Measurements from ENCODE around the gene RELL2. TPM values are rescaled to one million over a fixed set of nuclear protein-coding genes. Genes with fewer than 3 reads are reported as not detected.

RELL2 gene
- total RNA-seq, 1 experiment from 2014 or later = 3.3 TPM

- Histone ChIP-seq H3K79me2 (ENCODE audit: low read depth) (peaks cover 44% of the 10 kb centered on the region), H3K9me2 (ENCODE audit: insufficient read depth) (no peaks in the 10 kb centered on the region), H3K4me1 (replicated peaks; ENCODE audit: insufficient read depth) (peaks cover 21% of the 10 kb centered on the region), H3K4me3 (no peak overlapping the region), H3K27ac (no peak overlapping the region), H3K27me3 (ENCODE audit: insufficient read depth, low read depth) (no peaks in the 10 kb centered on the region), H4K20me1 (ENCODE audit: insufficient read depth) (peaks cover 22% of the 10 kb centered on the region), H3K36me3 (ENCODE audit: low read depth) (peaks cover 8% of the 10 kb centered on the region; the same call in 1 of the 2 replicates), H3F3A (ENCODE audit: insufficient read depth, low read depth) (peaks cover 10% of the 10 kb centered on the region), H3K4me2 (no peak overlapping the region), H2AFZ (no peak overlapping the region), H3K9me3 (ENCODE audit: insufficient read depth, low read depth) (no peaks in the 10 kb centered on the region)
- no TSS peak for BruUV-seq (replicated peaks)
- ChIA-PET CTCF (interaction anchor here (1.2 kb wide), 1 partner anchor 14 kb away, joined by 8 read pairs; no protein-coding TSS in a partner anchor), POLR2A (ENCODE audit: unreplicated experiment) (no interaction called here)
- TF ChIP-seq EZH2 (IDR thresholded peaks at IDR 0.05; ENCODE audit: low read depth) (no peak), CTCF (conservative IDR thresholded peaks at IDR 0.05) (no peak)
- intact Hi-C loops (cut with micrococcal nuclease; ENCODE audit: unreplicated experiment) = no loop called here
- no peak for DNase-seq
Measured at GRCh38 chr5:141633871-141634561, 2.8 kb upstream of the RELL2 start.

GRCh38 chr5:141634720-141635119 lies 2.1 kb upstream of the RELL2 start:
- no peaks in the 10 kb centered on the region for H3K27me3 ChIP-seq (ENCODE audit: insufficient read depth, low read depth)
- H3K4me3 ChIP-seq = no peak overlapping the region
- no TSS peak for BruUV-seq (replicated peaks)
- DNase-seq = no peak
- CTCF ChIA-PET = interaction anchor here (1.2 kb wide), 1 partner anchor 15 kb away, joined by 8 read pairs; no protein-coding TSS in a partner anchor
- peaks cover 22% of the 10 kb centered on the region for H4K20me1 ChIP-seq (ENCODE audit: insufficient read depth)
- H3K79me2 ChIP-seq (ENCODE audit: low read depth) = peaks cover 44% of the 10 kb centered on the region
- no peaks in the 10 kb centered on the region for H3K9me2 ChIP-seq (ENCODE audit: insufficient read depth)
- peaks cover 10% of the 10 kb centered on the region for H3F3A ChIP-seq (ENCODE audit: insufficient read depth, low read depth)
- no peak overlapping the region for H3K27ac ChIP-seq
- H3K4me1 ChIP-seq (replicated peaks; ENCODE audit: insufficient read depth) = peaks cover 21% of the 10 kb centered on the region
- TF ChIP-seq CTCF (conservative IDR thresholded peaks at IDR 0.05) (no peak), EZH2 (IDR thresholded peaks at IDR 0.05; ENCODE audit: low read depth) (no peak)
- peak overlapping the region; percentile 97; the same call in 1 of the 2 replicates for H3K4me2 ChIP-seq
- POLR2A ChIA-PET (ENCODE audit: unreplicated experiment) = no interaction called here
- peaks cover 4% of the 10 kb centered on the region; the same call in 1 of the 2 replicates for H3K36me3 ChIP-seq (ENCODE audit: low read depth)
- H2AFZ ChIP-seq = no peak overlapping the region
- intact Hi-C loops (cut with micrococcal nuclease; ENCODE audit: unreplicated experiment) = no loop called here
- no peaks in the 10 kb centered on the region for H3K9me3 ChIP-seq (ENCODE audit: insufficient read depth, low read depth)

- peaks cover 22% of the 10 kb centered on the region for H4K20me1 ChIP-seq (ENCODE audit: insufficient read depth)
- H3K27ac ChIP-seq = no peak overlapping the region
- H2AFZ ChIP-seq = no peak overlapping the region
- peak overlapping the region; percentile 79 for H3K4me3 ChIP-seq
- no peaks in the 10 kb centered on the region for H3K27me3 ChIP-seq (ENCODE audit: insufficient read depth, low read depth)
- CTCF ChIA-PET = interaction anchor here (1.0 kb wide), 1 partner anchor 44 kb away, joined by 6 read pairs; no protein-coding TSS in a partner anchor
- no peaks in the 10 kb centered on the region for H3K9me2 ChIP-seq (ENCODE audit: insufficient read depth)
- intact Hi-C loops (cut with micrococcal nuclease; ENCODE audit: unreplicated experiment) = loop anchor here (1.0 kb wide), 1 partner anchor 16 kb away; no protein-coding TSS in a partner anchor
- POLR2A ChIA-PET (ENCODE audit: unreplicated experiment) = interaction anchor here (0.5 to 1.1 kb wide), 4 partner anchors 15 to 377 kb away, joined by 3 to 17 read pairs (median 6); partner anchors contain the start of genes DIAPH1 and GNPDA1
- H3F3A ChIP-seq (ENCODE audit: insufficient read depth, low read depth) = peaks cover 10% of the 10 kb centered on the region
- TF ChIP-seq CTCF (conservative IDR thresholded peaks at IDR 0.05) (no peak), EZH2 (IDR thresholded peaks at IDR 0.05; ENCODE audit: low read depth) (no peak)
- no peaks in the 10 kb centered on the region for H3K9me3 ChIP-seq (ENCODE audit: insufficient read depth, low read depth)
- H3K79me2 ChIP-seq (ENCODE audit: low read depth) = peaks cover 44% of the 10 kb centered on the region
- H3K4me2 ChIP-seq = peak overlapping the region; percentile 97
- H3K36me3 ChIP-seq (ENCODE audit: low read depth) = no peaks in the 10 kb centered on the region
- DNase-seq = no peak
- H3K4me1 ChIP-seq (replicated peaks; ENCODE audit: insufficient read depth) = peaks cover 21% of the 10 kb centered on the region
- TSS peak; percentile 53 for BruUV-seq (replicated peaks)
Measured at GRCh38 chr5:141635646-141636045, 1.2 kb upstream of the RELL2 start.

Data from PC-9 (cell line).